Gastroesophageal sphincter (tissue), 4 donors: ENCODE data around the gene ID3. TPM values are rescaled to one million over a fixed set of nuclear protein-coding genes. Genes with fewer than 3 reads are reported as not detected.

Experiments used
- ATAC-seq: fragments of 150-250 bp; one replicate; pipeline ENCODE4 v1.9.1; 2016; ENCODE audit warnings: mild to moderate bottlenecking, moderate library complexity
- H3K27ac ChIP-seq, 4 donors: fragments of 200-600 bp; sonication (generic) in 3 of 4; 1 replicate in 3 of 4; 2 replicates in 1 of 4; pipeline ENCODE4 v1.5.1; 2016 to 2019
- H3K27me3 ChIP-seq: fragments of 200-600 bp; sonication (generic); one replicate; pipeline ENCODE4 v1.5.1; 2019
- H3K36me3 ChIP-seq, 2 donors: fragments of 200-600 bp; sonication (generic); one replicate each; pipeline ENCODE4 v1.5.1; 2019; ENCODE audit warnings: control low read depth in 1 of 2
- H3K4me1 ChIP-seq, 3 donors: fragments of 200-600 bp; sonication (generic); 1 replicate in 2 of 3; 2 replicates in 1 of 3; pipeline ENCODE4 v1.5.1; 2016 to 2019; ENCODE audit warnings: control low read depth in 2 of 3
- H3K4me3 ChIP-seq, 2 donors: fragments of 200-600 bp; sonication (generic); one replicate each; pipeline ENCODE4 v1.5.1; 2019; ENCODE audit warnings: mild to moderate bottlenecking in 1 of 2, moderate library complexity in 1 of 2
- H3K9me3 ChIP-seq, 3 donors: fragments of 200-600 bp; sonication (generic); one replicate each; pipeline ENCODE4 v1.5.1; 2017 to 2019; ENCODE audit warnings: control low read depth in 2 of 3
- CTCF ChIP-seq, 4 experiments: fragments of 200-600 bp in 2 of 4; fragments of 450-650 bp in 2 of 4; sonication (generic) in 1 of 4; IDR thresholded peaks; one replicate each; pipeline ENCODE4 v1.5.1; 2017 to 2019; ENCODE audit warnings: antibody characterized with exemption in 4 of 4, mild to moderate bottlenecking in 2 of 4, moderate library complexity in 2 of 4
- EP300 ChIP-seq: sonication (generic); formaldehyde crosslinking; IDR thresholded peaks from one replicate; pipeline ENCODE4 v1.6.1; 2017; ENCODE audit warnings: antibody characterized with exemption, mild to moderate bottlenecking
- POLR2A ChIP-seq, 2 donors: fragments of 450-650 bp; IDR thresholded peaks; one replicate each; pipeline ENCODE4 v1.6.1; 2017; ENCODE audit warnings: antibody characterized with exemption in 2 of 2, mild to moderate bottlenecking in 2 of 2, moderate library complexity in 1 of 2
- POLR2AphosphoS5 ChIP-seq: sonication (generic); formaldehyde crosslinking; IDR thresholded peaks from one replicate; pipeline ENCODE4 v1.6.1; 2017; ENCODE audit warnings: antibody characterized with exemption
- WGBS, 2 donors: methylation state at CpG; one replicate each; pipeline ENCODE4 v1.1.5; 2018; ENCODE audit warnings: low coverage in 1 of 2; 5-methylcytosine and 5-hydroxymethylcytosine counted together
- total RNA-seq, 4 donors: library from RNA; depleted of rRNA; stranded (reverse); fragments of >200 nt; gene quantifications; one replicate each; pipeline ENCODE4 v1.1.0, GENCODE V29; 2016

Gene ID3
- total RNA-seq, 4 donors from 2014 or later, result 144 to 270 (median 221) TPM

- WGBS, 2 donors, result 72 to 86% methylated on average over 5 to 6 of the region's 6 CpGs
Observed at GRCh38 chr1:23600283-23600682, 41.0 kb upstream of the ID3 start.

GRCh38 chr1:23599125-23599524 lies 39.8 kb upstream of the ID3 start:
- Histone ChIP-seq H3K36me3 (no peaks in the 10 kb centered on the region), H3K4me1 (no peaks in the 10 kb centered on the region), H3K4me3 (no peak overlapping the region), H3K27ac (no peak overlapping the region), H3K9me3 (no peaks in the 10 kb centered on the region), H3K27me3 (no peaks in the 10 kb centered on the region)
- WGBS, 2 donors, result 86 to 89% methylated on average over 1 of the region's 1 CpG
- no peak for TF ChIP-seq EP300
- no peak for TF ChIP-seq POLR2A (IDR thresholded peaks at IDR 0.05)
- no peak for TF ChIP-seq CTCF (IDR thresholded peaks at IDR 0.05)
- no peak for TF ChIP-seq POLR2AphosphoS5
- no peak for ATAC-seq

More at GRCh38 chr1:23600283-23600682, 41.0 kb upstream of the ID3 start:
- no peak for ATAC-seq
- H3K4me3 ChIP-seq, result no peak overlapping the region
- no peaks in the 10 kb centered on the region for H3K4me1 ChIP-seq
- no peaks in the 10 kb centered on the region for H3K9me3 ChIP-seq
- TF ChIP-seq POLR2AphosphoS5 (no peak), POLR2A (IDR thresholded peaks at IDR 0.05) (no peak)
- H3K36me3 ChIP-seq, result no peaks in the 10 kb centered on the region
- H3K27ac ChIP-seq, result no peak overlapping the region
- no peaks in the 10 kb centered on the region for H3K27me3 ChIP-seq

- Histone ChIP-seq H3K9me3 (no peaks in the 10 kb centered on the region), H3K27me3 (no peaks in the 10 kb centered on the region), H3K4me1 (peaks cover 0 to 3% (median 0%) of the 10 kb centered on the region in 3 donors), H3K4me3 (no peak overlapping the region), H3K36me3 (no peaks in the 10 kb centered on the region), H3K27ac (no peak overlapping the region)
- ATAC-seq, result no peak
- WGBS, 2 donors, result 66 to 80% methylated on average over 2 to 3 of the region's 8 CpGs
- TF ChIP-seq EP300, result no peak
Observed at GRCh38 chr1:23598424-23598823, 39.1 kb upstream of the ID3 start.

GRCh38 chr1:23597635-23598388 lies 38.5 kb upstream of the ID3 start:
- no peak for TF ChIP-seq POLR2A (IDR thresholded peaks at IDR 0.05)
- TF ChIP-seq EP300, result no peak
- no peak for TF ChIP-seq POLR2AphosphoS5
- TF ChIP-seq CTCF (IDR thresholded peaks at IDR 0.05), result no peak
- Histone ChIP-seq H3K4me1 (peaks cover 0 to 5% (median 0%) of the 10 kb centered on the region in 3 donors), H3K9me3 (no peaks in the 10 kb centered on the region), H3K36me3 (no peaks in the 10 kb centered on the region), H3K4me3 (no peak overlapping the region), H3K27me3 (no peaks in the 10 kb centered on the region), H3K27ac (no peak overlapping the region)
- 72% methylated on average over 4 of the region's 4 CpGs for WGBS, 2 donors
- no peak for ATAC-seq

- TF ChIP-seq EP300 (no peak), CTCF (IDR thresholded peaks at IDR 0.05) (no peak), POLR2A (IDR thresholded peaks at IDR 0.05) (no peak), POLR2AphosphoS5 (no peak)
- no peaks in the 10 kb centered on the region for H3K27me3 ChIP-seq
- peaks cover 0 to 8% (median 0%) of the 10 kb centered on the region in 3 donors for H3K4me1 ChIP-seq
- WGBS, 2 donors, result 82 to 91% methylated on average over 7 to 8 of the region's 10 CpGs
- no peaks in the 10 kb centered on the region for H3K9me3 ChIP-seq
- H3K4me3 ChIP-seq, result no peak overlapping the region
- H3K36me3 ChIP-seq, result no peaks in the 10 kb centered on the region
- no peak overlapping the region for H3K27ac ChIP-seq
- ATAC-seq, result no peak
Observed at GRCh38 chr1:23596382-23597358, 37.4 kb upstream of the ID3 start.
